A673 (cell line): Measurements from ENCODE around the gene NEXN. TPM values are rescaled to one million over a fixed set of nuclear protein-coding genes. Genes with fewer than 3 reads are reported as not detected.

Experiments
- Bru-seq: library from RNA; stranded (reverse); fragments of 400-500 nt; gene quantifications from one replicate; lab custom pipeline; 2021; lab: Mats Ljungman, UMichigan
- BruChase-seq, 2 experiments: library from RNA; stranded (reverse); fragments of 400-500 nt; gene quantifications; one replicate each; lab custom pipeline; 2021; lab: Mats Ljungman, UMichigan
- BruUV-seq: library from RNA; stranded (reverse); fragments of 400-500 nt; replicated peaks from 2 replicates; lab custom pipeline; 2021; lab: Mats Ljungman, UMichigan
- CTCF ChIA-PET: fragments of 300-600 bp; sonication (Branson Sonifier 250); formaldehyde crosslinking; loops from one replicate; lab custom pipeline; 2022; ENCODE audit warnings: antibody characterized with exemption; lab: Charles Lee
- POLR2A ChIA-PET: fragments of 300-600 bp; sonication (Branson Sonifier 250); formaldehyde crosslinking; loops from one replicate; lab custom pipeline; 2022; ENCODE audit warnings: antibody characterized with exemption; ENCODE audit not compliant: low non-redundant PET; lab: Charles Lee
- DNase-seq: peaks from one replicate; pipeline ENCODE4 v3.0.0-alpha.2; 2015; ENCODE audit warnings: low spot score
- H3K27ac ChIP-seq: fragments of 200-600 bp; sonication (generic); 2 replicates; pipeline ENCODE4 v1.5.1; 2016; ENCODE audit warnings: mixed run types, low read depth, mild to moderate bottlenecking, mixed read lengths, antibody characterized with exemption, low read length; ENCODE audit not compliant: poor library complexity, severe bottlenecking
- H3K27me3 ChIP-seq: fragments of 200-600 bp; sonication (generic); replicated peaks from 2 replicates; pipeline ENCODE4 v1.6.1; 2017; ENCODE audit warnings: mixed run types, low read depth, mild to moderate bottlenecking, mixed read lengths, antibody characterized with exemption, low read length; ENCODE audit not compliant: insufficient read depth, poor library complexity
- H3K36me3 ChIP-seq: fragments of 200-600 bp; sonication (generic); 2 replicates; pipeline ENCODE4 v1.6.1; 2016; ENCODE audit warnings: mixed run types, mild to moderate bottlenecking, mixed read lengths, antibody characterized with exemption, low read length; ENCODE audit not compliant: insufficient read depth, poor library complexity, severe bottlenecking
- H3K4me1 ChIP-seq: fragments of 200-600 bp; sonication (generic); 2 replicates; pipeline ENCODE4 v1.6.1; 2017; ENCODE audit warnings: mixed run types, mild to moderate bottlenecking, mixed read lengths, antibody characterized with exemption, low read length; ENCODE audit not compliant: insufficient read depth, poor library complexity, severe bottlenecking
- H3K4me3 ChIP-seq: fragments of 200-600 bp; sonication (generic); 2 replicates; pipeline ENCODE4 v1.5.1; 2016; ENCODE audit warnings: low read depth, mixed run types, mild to moderate bottlenecking, mixed read lengths, low read length; ENCODE audit not compliant: poor library complexity, severe bottlenecking
- H3K9me3 ChIP-seq: fragments of 200-600 bp; sonication (generic); 2 replicates; pipeline ENCODE4 v1.6.1; 2016; ENCODE audit warnings: mixed run types, low read depth, mild to moderate bottlenecking, mixed read lengths, antibody characterized with exemption, low read length; ENCODE audit not compliant: poor library complexity, severe bottlenecking
- EZH2 ChIP-seq: fragments of 200-600 bp; sonication (generic); IDR thresholded peaks from 2 replicates; pipeline ENCODE4 v1.6.1; 2017; ENCODE audit warnings: borderline replicate concordance, low read depth, mild to moderate bottlenecking, mixed read lengths, antibody characterized with exemption, low read length; ENCODE audit not compliant: poor library complexity, severe bottlenecking
- intact Hi-C: fragments of 100-400 bp; cut with micrococcal nuclease; formaldehyde crosslinking; loops from one replicate; pipeline ENCODE4 v1.10.0; 2022; ENCODE audit not compliant: unreplicated experiment
- long read RNA-seq: library from polyadenylated mRNA; stranded (forward); transcript quantifications from one replicate; pipeline ENCODE4 v2.0.0, GENCODE V29; 2022
- total RNA-seq: library from RNA; stranded (reverse); gene quantifications from 2 replicates; pipeline ENCODE4 v1.2.3, GENCODE V29; 2021
- TF ChIP-seq, protein P1 (sequence below): fragments of 300-800, 200-600 bp; sonication (generic); conservative IDR thresholded peaks from 2 replicates; pipeline ENCODE4 v1.5.1; 2017; ENCODE audit warnings: low read depth, mild to moderate bottlenecking, antibody characterized with exemption, low read length, moderate library complexity, mixed read lengths

Gene NEXN
- total RNA-seq (0.45 and 0.70 TPM in 2 replicates), Bru-seq, nascent RNA (percentile 34 among the genes with signal in this experiment), BruChase-seq, experiment 1, labeled RNA remaining after a 2-hour chase (percentile 39 among the genes with signal in this experiment), BruChase-seq, experiment 2, labeled RNA remaining after a 6-hour chase (percentile 39 among the genes with signal in this experiment)
- long read RNA-seq, partial matches to known transcripts: 2 of 3 reads
- long read RNA-seq, other reads (novel, unspliced or antisense): 0 of 3 reads

DNA sequence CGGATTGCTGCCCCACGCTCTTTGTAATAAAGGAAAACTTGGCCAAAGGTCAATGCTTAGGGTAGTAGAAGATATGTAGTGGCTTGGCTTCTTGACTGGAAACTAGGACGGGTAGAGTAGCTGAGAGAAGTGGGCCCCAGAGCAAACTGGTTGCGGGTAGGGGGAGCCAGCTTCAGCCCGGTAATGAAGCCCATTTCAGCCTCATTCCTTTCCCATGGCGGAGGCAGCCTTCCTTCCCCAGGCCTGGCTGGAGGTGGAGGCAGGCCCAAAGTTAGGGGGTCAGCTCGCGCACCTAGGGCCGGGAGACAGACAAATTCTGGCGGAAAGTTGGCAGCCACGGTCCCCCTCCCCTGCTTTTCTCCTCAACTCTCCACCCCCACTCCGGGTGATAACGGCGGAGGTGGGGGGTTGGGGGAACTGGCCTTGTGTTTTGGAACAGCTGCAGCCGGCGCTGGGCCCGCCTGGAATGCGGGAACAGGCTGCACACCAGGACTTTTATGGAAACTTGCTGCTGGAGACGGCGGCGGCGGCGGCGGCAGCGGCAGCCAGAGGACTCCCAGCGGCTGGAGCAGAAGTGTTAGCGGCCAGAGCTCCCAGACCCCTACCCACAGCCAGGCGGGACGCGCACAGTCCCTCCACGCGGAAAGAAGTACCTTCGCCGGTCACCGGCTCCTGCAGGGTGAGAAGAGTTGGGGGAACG, at the start of gene NEXN:
Gene NEXN, plus strand, starts transcription at position 544 of the 700 bp plus-strand sequence. CDS start 27,483 bp downstream, outside the sequence.
- peaks cover 13% of the 10 kb centered on the region for H3K4me1 ChIP-seq
- POLR2A ChIA-PET: no interaction called here
- H3K27me3 ChIP-seq: no peaks in the 10 kb centered on the region
- H3K4me3 ChIP-seq: peak within 1 kb of the TSS; percentile 93
- intact Hi-C loops: no loop called here
- no peaks in the 10 kb centered on the region for H3K9me3 ChIP-seq
- peak; percentile 52 for DNase-seq
- no peak for TF ChIP-seq EZH2
- TF ChIP-seq, protein P1, sequence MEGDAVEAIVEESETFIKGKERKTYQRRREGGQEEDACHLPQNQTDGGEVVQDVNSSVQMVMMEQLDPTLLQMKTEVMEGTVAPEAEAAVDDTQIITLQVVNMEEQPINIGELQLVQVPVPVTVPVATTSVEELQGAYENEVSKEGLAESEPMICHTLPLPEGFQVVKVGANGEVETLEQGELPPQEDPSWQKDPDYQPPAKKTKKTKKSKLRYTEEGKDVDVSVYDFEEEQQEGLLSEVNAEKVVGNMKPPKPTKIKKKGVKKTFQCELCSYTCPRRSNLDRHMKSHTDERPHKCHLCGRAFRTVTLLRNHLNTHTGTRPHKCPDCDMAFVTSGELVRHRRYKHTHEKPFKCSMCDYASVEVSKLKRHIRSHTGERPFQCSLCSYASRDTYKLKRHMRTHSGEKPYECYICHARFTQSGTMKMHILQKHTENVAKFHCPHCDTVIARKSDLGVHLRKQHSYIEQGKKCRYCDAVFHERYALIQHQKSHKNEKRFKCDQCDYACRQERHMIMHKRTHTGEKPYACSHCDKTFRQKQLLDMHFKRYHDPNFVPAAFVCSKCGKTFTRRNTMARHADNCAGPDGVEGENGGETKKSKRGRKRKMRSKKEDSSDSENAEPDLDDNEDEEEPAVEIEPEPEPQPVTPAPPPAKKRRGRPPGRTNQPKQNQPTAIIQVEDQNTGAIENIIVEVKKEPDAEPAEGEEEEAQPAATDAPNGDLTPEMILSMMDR: no peak
- BruUV-seq: no TSS peak
- CTCF ChIA-PET: no interaction called here
- H3K27ac ChIP-seq: peak within 1 kb of the TSS; percentile 54
- H3K36me3 ChIP-seq: no peaks in the 10 kb centered on the region

DNA sequence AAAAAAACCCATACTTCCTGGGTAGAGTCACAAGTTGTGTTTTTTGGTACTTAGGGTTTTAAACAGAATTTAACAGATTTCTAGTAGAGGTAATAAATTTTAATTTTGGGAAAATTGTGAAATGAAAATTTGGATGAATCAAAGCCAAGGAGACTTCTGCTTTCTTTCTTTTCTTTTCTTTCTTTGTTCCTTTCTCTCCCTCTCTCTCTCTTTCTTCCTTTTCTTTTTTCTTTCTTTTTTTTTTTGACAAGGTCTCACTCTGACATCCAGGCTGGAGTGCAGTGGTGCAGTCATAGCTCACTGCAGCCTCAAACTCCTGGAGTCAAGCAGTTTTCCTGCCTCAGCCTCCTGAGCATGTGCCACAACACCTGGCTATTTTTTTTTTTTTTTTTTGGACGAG, 46.9 kb upstream of the NEXN start:
- no TSS peak for BruUV-seq
- H3K27me3 ChIP-seq: no peaks in the 10 kb centered on the region
- H3K4me1 ChIP-seq: no peaks in the 10 kb centered on the region
- no peak overlapping the region for H3K27ac ChIP-seq
- CTCF ChIA-PET: no interaction called here
- TF ChIP-seq, protein P1: no peak
- no peak for TF ChIP-seq EZH2
- no peaks in the 10 kb centered on the region for H3K9me3 ChIP-seq
- no peak overlapping the region for H3K4me3 ChIP-seq
- POLR2A ChIA-PET: no interaction called here
- DNase-seq: no peak
- no peaks in the 10 kb centered on the region for H3K36me3 ChIP-seq
- intact Hi-C loops: no loop called here

DNA sequence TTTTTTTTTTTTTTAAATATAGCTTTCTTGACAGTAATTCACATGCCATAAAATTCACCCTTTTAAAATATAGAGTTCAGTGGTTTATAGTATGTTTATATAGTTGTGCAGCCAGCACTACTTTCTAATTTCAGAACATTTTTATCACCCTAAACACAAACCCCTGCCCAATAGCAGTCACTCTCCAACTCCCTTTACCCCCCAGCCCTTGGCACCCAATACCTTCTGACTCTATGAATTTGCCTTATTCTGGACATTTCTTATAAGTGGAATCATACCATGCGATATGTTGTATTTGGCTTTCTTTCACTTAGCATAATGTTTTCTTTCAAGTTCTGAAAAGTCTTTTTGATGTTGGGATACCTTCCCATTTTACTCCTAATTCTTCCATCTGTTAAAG, 42.5 kb upstream of the NEXN start:
- intact Hi-C loops: no loop called here
- Histone ChIP-seq H3K9me3 (no peaks in the 10 kb centered on the region), H3K27me3 (no peaks in the 10 kb centered on the region), H3K4me1 (no peaks in the 10 kb centered on the region), H3K36me3 (no peaks in the 10 kb centered on the region), H3K27ac (no peak overlapping the region), H3K4me3 (no peak overlapping the region)
- CTCF ChIA-PET: no interaction called here
- DNase-seq: no peak
- BruUV-seq: no TSS peak
- TF ChIP-seq, protein P1: no peak
- no peak for TF ChIP-seq EZH2
- POLR2A ChIA-PET: no interaction called here
